H1 (cell line): ENCODE measurements around the gene MAP7D1. TPM values are rescaled to one million over a fixed set of nuclear protein-coding genes. Genes with fewer than 3 reads are reported as not detected.

Experiments used
- BACH1 ChIP-seq: IDR thresholded peaks from 2 replicates; pipeline ENCODE4 v1.6.1; 2012; ENCODE audit warnings: low read length, improper control_type of control experiment
- EGR1 ChIP-seq: IDR thresholded peaks from 2 replicates; pipeline ENCODE4 v1.6.1; 2011; ENCODE audit warnings: low read depth, low read length, borderline replicate concordance
- EZH2 ChIP-seq: fragments of 200-600 bp; sonication (generic); IDR thresholded peaks from 2 replicates; pipeline ENCODE4 v1.7.1; 2012; ENCODE audit warnings: low read depth, mild to moderate bottlenecking, moderate library complexity, low read length, inconsistent platforms; ENCODE audit not compliant: severe bottlenecking
- polyA plus RNA-seq, 7 experiments: library from polyadenylated mRNA; depleted of rRNA in 3 of 7; stranded (reverse) in 5 of 7; unstranded in 2 of 7; fragments of >200 nt in 5 of 7; fragments of 200-250 nt in 2 of 7; gene quantifications; 1 replicate in 5 of 7; 2 replicates in 1 of 7; 4 replicates in 1 of 7; pipeline versions ENCODE4 v1.2.1 to v1.2.3, GENCODE V29; 2011 to 2013; ENCODE audit warnings: missing spikeins in 2 of 7, mixed read lengths in 2 of 7
- total RNA-seq: library from RNA; stranded (reverse); fragmentation: NEBNext Ultra II Directional; extraction: Animal tissue kit (Norgen Biotek cat#: 25700); gene quantifications from 2 replicates; pipeline ENCODE4 v1.2.1, GENCODE V29; 2021

The MAP7D1 gene
- total and polyA plus RNA-seq, 2 of the 8 experiments (the other 6 are each of a cell fraction or from before 2014, with no cell fraction given), result 18.2 to 52.4 TPM

DNA sequence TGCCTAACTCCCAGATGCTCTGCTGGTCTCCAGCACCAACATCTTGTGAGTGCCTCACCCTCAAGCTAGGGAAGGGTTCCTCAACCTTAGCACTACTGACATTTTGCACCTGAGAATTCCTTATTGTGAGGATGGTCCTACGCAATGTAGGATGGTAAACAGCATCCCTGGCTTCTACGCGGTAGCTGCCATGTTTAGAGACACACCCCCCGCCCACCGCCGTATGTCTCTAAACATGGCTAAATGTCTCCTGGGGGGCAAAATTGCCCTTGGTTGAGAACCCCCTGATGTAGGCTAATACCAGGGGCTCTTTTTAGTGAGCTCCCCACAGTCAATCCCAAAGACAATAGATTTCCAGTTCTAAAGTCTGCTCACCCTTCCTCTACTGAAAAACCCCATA lies 2.5 kb upstream of the MAP7D1 start (continued):
- no peak for TF ChIP-seq EGR1
- TF ChIP-seq BACH1, result no peak
- no peak for TF ChIP-seq EZH2
